Measurements from ENCODE around the gene NBEAL2.

NBEAL2 gene, protein sequence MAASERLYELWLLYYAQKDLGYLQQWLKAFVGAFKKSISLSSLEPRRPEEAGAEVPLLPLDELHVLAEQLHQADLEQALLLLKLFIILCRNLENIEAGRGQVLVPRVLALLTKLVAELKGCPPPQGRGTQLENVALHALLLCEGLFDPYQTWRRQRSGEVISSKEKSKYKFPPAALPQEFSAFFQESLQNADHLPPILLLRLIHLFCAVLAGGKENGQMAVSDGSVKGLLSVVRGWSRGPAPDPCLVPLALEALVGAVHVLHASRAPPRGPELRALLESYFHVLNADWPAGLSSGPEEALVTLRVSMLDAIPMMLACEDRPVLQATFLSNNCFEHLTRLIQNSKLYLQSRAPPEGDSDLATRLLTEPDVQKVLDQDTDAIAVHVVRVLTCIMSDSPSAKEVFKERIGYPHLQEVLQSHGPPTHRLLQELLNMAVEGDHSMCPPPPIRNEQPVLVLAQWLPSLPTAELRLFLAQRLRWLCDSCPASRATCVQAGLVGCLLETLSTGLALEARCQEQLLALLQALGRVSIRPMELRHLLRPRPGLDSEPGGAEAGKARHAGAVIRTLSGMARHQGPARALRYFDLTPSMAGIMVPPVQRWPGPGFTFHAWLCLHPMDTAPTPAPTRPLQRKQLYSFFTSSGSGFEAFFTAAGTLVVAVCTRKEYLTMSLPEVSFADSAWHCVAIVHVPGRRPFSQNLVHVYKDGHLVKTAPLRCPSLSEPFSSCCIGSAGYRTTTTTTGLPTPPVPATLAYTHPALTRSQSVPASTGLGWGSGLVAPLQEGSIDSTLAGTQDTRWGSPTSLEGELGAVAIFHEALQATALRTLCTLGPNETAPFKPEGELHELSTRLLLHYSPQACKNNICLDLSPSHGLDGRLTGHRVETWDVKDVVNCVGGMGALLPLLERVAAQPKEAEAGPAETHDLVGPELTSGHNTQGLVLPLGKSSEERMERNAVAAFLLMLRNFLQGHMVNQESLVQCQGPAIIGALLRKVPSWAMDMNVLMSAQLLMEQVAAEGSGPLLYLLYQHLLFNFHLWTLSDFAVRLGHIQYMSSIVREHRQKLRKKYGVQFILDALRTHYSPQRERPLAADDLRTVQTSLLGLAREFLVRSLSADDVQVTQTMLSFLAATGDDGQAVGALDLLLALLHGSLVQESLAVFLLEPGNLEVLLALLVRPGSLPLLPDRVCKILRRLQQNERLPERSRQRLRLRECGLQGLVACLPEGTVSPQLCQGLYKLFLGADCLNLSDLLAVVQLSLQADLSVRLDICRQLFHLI (N-terminal part only)

DNA sequence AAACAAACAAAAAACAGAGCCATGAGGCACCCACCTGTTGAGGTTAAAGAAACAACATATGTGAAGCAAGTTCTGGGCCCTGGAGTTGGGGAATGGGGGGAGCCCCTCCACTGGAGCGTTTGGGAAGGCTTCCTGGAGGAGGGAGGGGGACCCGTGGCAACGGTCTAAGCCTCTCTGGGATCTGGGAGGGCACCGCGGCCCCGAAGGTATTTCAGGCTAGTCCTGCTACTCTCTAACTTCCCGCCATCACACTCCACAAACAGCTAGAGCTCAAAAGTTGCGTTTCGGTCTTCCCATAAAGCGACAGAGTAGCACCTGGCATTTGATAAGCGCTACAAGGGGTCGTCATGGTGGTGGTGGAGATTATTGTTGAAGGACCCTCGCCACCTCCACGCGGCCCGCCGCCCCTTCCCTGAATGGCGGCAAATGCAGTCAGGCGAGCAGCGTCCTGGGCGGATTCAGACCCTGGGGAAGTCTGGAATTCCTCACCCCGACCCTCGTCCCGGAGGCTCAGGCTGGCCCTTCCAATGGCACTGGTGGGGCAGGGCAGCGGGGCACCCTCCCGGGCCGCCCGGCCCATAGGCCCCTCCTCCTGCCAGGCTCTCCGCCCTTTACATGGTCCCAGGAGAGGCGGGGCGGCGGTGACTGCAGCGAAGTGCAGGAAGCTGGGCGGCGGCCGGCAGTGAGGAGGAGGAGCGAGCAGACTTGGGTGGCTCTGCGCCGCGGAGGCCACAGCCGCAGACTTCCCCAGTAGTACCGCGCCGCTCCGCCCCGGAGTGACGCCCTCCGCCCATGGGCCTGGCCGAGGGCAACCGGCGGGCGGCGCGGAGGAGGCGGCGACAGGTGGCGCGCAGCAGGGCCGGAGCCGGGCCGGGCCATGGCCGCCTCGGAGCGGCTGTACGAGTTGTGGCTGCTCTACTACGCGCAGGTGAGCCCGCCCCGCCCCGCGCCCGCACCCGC is at the start of gene NBEAL2:
Gene NBEAL2 (plus strand): TSS at position 682 of the 960 bp plus-strand sequence. CDS start 196 bp downstream, at position 878.
- TF ChIP-seq, protein P1, sequence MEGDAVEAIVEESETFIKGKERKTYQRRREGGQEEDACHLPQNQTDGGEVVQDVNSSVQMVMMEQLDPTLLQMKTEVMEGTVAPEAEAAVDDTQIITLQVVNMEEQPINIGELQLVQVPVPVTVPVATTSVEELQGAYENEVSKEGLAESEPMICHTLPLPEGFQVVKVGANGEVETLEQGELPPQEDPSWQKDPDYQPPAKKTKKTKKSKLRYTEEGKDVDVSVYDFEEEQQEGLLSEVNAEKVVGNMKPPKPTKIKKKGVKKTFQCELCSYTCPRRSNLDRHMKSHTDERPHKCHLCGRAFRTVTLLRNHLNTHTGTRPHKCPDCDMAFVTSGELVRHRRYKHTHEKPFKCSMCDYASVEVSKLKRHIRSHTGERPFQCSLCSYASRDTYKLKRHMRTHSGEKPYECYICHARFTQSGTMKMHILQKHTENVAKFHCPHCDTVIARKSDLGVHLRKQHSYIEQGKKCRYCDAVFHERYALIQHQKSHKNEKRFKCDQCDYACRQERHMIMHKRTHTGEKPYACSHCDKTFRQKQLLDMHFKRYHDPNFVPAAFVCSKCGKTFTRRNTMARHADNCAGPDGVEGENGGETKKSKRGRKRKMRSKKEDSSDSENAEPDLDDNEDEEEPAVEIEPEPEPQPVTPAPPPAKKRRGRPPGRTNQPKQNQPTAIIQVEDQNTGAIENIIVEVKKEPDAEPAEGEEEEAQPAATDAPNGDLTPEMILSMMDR (IDR thresholded peaks at IDR 0.05), result no peak

DNA sequence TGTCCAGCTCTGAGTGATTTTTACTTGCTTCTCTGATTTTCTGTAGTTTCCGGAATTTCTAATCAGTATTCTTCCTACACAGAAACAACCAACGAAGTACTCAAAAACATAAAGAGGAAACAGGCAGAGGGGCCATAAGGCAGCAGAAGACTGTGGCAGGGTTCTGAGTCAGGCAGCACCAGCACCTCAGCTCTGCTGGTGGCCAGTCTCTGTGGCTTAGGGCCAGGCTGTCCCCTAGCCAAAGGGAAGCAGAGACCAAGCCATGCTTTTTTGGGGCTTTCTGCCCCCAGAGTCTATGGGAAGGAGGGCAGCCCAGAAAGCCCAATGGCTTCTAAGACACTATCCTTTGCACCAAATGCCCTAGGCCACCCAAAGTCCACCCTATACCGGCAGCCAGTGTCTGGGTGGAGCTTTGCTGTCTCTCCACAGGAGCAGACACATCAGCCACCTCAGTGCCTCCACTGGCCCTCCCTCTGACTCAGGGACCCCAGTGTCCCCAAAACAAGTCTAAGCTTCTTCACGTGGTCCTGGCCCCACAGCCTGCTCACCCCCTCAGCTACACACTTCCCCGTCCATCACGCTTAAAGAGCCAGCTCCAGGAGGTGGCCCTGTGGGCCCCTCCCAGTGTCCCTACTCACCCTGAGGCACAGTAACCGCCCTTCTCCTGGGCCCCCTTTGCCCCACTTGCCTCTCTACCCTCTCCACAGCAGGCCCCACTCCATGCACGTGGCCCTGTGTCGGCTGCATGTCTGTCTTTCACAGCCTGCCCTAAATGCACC is 49.1 kb upstream of the NBEAL2 start:
- TF ChIP-seq, protein P1 (IDR thresholded peaks at IDR 0.05), result no peak

DNA sequence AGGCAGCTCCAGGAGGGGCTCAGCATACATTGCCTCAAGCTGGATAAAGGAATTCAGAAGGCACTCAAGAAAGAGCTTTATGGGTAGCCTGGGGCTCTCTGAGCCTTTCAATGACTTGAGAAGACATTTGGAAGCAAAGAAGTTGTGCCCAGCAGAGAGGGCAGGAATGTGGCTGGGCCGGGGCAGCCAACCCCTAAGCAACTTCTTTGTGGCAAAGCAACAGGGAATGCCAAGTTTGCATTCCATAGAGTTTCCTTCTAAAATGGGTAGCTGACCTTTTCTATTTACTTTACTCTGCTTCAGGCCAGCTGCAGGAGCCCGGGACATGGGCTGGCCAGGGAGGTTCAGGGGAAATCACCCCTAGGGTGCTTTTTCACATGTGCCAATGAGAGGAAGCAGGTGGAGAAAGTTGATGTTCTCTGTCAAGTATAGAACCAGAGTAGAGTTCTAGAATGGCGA is 48.5 kb upstream of the NBEAL2 start:
- TF ChIP-seq, protein P1 (IDR thresholded peaks at IDR 0.05), result no peak

DNA sequence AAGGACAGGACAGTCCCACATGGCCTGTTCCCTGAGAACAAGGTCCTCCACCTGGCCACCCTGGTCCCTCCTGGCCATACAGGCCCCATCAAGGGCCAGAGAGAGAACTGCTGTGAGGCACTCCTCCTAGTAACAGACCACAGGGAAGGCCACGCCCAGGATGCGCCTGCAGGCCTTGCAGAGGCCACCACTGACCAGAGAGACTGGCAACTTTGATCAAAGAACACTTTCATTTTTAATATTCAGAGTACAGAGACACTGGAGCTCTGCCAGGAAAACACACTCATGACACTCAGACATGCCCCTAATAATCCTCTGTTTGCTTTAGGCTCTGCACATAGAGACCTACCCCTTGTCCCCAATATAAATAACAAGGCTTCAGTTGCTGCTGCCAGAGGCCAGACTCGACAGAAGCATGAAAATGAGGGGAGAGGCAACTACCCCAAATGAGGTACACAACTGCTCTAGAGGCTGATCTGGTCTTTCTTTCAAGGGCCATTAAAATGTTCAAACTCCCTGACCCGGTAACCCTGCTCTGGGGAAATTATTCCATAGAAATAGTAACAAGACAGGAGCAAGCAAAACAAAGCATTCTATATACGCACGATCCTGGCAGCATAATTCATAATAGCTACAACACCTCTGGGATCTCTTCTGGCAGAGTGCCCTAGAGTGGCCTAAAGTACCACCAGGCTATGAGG is 47.7 kb upstream of the NBEAL2 start:
- TF ChIP-seq, protein P1 (IDR thresholded peaks at IDR 0.05), result no peak

DNA sequence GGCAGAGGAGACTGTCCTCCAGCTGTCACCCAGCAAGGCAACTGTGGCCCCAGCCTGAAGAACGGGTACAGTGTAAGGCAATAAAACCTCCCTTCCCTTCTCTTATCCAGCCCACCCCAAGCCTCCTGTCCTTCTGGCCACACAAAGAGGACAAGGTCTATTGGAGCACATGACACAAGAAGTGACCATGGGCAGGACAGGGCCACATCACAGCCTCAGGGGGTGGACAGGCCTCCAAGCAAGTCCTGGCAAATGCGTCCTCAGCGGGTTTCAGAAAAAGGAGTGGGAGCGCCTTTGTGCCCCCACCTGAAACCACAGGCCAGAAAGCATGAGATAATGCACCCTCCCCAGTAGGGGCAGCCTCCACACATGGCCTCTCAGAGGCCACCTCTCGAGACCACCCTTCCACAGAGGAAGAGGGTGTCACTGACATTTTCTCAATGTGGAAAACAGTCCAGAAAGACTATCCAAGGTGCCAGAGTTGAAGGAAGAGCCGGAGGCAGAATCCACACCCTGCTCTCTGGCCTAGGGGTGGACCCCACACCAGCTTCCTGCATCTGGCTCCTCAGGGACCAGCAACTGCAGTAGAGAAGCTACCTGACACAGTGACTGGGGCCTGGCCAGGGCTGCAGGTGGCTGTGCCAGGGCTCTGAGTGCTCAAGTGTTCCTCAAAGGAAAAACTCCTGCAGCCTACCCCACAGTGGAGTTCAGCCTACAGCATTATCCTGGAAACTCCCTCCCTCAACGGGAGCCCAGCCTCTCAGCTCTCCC is 46.8 kb upstream of the NBEAL2 start:
- TF ChIP-seq, protein P1 (IDR thresholded peaks at IDR 0.05), result no peak

Measured in LNCAP (cell line).